Measurements from ENCODE around the gene COL6A3.

- TF ChIP-seq CTCF (IDR thresholded peaks at IDR 0.05; ENCODE audit: low read depth, low read length, poor library complexity, severe bottlenecking) (peak; percentile 84), EZH2phosphoT487 (IDR thresholded peaks at IDR 0.05; ENCODE audit: borderline replicate concordance, low read length) (no peak)
Observed at GRCh38 chr2:237421542-237422116, 7.7 kb upstream of the COL6A3 start.

Measured in DOHH2 (cell line).